Measurements from ENCODE around the gene PUS3. TPM values are rescaled to one million over a fixed set of nuclear protein-coding genes. Genes with fewer than 3 reads are reported as not detected.

PUS3 gene
- total RNA-seq, 1 donor from 2014 or later, result 14.6 TPM

DNA sequence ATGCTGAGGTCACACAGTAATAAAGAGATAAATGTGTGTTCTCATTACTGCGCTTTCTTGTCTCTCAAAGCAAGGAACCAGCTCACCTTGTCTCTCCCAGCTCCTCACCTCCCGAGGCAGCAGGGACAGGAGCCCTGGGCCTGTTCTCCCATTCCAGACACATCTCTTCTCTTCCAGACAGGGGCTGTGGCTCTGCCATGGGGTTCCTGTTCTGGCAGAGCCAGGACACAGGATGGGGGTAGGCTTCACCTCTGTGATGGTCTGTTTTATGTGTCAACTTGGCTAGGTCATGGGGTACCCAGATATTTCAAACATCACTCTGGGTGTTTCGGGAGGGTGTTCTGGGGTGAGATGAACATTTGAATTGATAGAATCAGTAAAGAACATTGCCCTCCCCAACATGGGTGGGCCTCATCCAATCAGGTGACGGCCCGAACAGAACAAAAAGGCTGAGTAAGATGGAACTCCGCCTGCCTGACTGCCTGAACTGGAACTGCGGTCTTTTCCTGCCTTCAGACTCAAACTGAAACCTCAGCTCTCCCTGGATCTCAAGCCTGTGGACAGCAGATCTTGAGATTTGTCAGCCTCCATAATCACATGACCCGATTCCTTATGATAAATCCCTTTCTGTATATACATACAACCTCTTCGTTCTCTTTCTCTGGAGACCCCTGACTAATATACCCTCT, 40.8 kb upstream of the PUS3 start:
- Mint-ChIP-seq H3K4me3 (ENCODE audit: unreplicated experiment) (no peak overlapping the region), H3K9me3 (ENCODE audit: unreplicated experiment) (no peaks in the 10 kb centered on the region), H3K36me3 (ENCODE audit: unreplicated experiment) (no peaks in the 10 kb centered on the region), H3K27ac (ENCODE audit: unreplicated experiment) (no peak overlapping the region), H3K27me3 (ENCODE audit: unreplicated experiment) (peaks cover 19% of the 10 kb centered on the region), H3K4me1 (ENCODE audit: unreplicated experiment) (peaks cover 4% of the 10 kb centered on the region)
- peak; percentile 70 for DNase-seq (ENCODE audit: extremely low spot score, unreplicated experiment)
- TF ChIP-seq, protein P1, sequence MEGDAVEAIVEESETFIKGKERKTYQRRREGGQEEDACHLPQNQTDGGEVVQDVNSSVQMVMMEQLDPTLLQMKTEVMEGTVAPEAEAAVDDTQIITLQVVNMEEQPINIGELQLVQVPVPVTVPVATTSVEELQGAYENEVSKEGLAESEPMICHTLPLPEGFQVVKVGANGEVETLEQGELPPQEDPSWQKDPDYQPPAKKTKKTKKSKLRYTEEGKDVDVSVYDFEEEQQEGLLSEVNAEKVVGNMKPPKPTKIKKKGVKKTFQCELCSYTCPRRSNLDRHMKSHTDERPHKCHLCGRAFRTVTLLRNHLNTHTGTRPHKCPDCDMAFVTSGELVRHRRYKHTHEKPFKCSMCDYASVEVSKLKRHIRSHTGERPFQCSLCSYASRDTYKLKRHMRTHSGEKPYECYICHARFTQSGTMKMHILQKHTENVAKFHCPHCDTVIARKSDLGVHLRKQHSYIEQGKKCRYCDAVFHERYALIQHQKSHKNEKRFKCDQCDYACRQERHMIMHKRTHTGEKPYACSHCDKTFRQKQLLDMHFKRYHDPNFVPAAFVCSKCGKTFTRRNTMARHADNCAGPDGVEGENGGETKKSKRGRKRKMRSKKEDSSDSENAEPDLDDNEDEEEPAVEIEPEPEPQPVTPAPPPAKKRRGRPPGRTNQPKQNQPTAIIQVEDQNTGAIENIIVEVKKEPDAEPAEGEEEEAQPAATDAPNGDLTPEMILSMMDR (IDR thresholded peaks at IDR 0.05), result no peak

DNA sequence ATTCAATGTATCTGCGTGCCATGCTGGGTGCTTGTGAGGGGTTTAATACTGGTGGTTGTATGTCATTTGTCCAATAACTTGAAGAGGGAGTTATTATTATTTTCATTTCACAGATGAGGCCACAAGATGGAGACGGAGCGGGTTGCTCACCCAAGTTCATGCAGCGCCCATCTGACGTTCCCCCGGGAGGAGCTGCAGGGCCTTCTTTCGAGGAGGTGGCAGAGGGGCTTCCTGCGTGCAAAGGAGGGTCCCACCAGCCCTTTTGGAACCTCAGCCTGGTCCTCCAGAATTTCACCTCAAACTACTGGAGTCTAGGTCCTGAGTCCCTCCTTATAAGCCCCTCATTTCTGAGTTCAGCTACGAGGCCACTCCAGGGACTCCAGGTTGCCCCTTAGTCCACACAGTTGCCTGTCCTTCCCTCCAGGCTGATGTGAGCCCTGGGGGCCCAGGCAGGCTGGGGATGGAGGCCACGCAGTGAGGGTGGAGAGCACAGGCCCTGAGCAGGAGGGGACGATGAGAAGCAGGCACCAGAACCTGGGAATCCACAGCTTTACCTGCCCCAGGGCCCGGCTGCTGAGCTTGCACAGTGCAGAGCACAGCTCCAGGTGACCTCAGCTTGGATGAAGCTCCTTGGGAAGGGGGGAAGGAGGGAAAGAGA, 39.9 kb upstream of the PUS3 start:
- no peak overlapping the region for H3K27ac Mint-ChIP-seq (ENCODE audit: unreplicated experiment)
- no peak overlapping the region for H3K4me3 Mint-ChIP-seq (ENCODE audit: unreplicated experiment)
- TF ChIP-seq, protein P1 (IDR thresholded peaks at IDR 0.05), result no peak
- peak; percentile 83 for DNase-seq (ENCODE audit: extremely low spot score, unreplicated experiment)
- peaks cover 21% of the 10 kb centered on the region for H3K27me3 Mint-ChIP-seq (ENCODE audit: unreplicated experiment)
- H3K4me1 Mint-ChIP-seq (ENCODE audit: unreplicated experiment), result peaks cover 4% of the 10 kb centered on the region
- H3K9me3 Mint-ChIP-seq (ENCODE audit: unreplicated experiment), result no peaks in the 10 kb centered on the region
- no peaks in the 10 kb centered on the region for H3K36me3 Mint-ChIP-seq (ENCODE audit: unreplicated experiment)

DNA sequence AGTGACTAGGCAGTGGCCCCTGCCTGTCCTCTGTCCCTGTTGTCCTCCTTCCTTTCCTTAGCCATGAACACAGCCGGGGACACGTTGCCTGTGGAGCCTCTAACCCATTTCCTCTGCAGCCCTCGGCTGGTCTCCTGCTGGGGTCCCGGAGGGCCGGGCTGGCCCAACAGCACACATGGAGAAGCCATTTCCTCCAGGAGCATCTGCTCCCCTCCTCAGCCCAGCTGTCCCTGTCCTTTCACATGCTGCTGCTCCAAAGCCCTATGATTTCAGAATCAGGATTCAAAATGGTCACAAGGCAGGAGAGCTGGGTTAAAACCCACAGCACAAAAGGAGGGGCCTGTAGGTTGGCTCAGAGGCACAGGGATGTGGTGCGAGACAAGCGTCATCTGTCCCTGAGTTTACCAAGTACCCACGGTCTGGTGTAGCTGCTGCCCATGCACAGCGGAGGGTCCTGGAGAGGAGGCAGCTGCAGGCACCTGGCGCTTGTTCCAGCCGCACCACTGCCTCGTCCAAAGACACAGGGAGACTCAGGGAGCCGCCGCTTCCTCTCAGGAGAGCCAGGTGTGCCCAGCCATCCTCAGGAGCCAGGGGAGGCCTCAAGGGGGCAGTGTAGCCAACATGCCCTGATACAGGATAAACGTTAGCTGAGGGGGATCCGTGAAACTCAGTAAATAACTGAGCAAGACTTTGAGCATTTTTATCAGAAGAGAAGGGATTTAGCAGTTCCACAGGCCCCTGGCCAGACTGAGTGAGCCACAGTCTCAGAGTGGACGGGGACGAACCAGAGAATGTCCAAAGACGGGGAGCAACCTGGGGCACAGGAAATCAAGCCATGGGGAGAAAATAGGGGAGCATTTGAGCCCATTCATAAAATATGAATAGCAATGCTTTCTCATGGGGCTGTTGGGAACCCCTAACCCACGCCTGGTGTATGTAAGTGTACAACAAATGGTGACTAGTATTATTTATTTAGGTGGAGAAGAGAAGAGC, 38.9 kb upstream of the PUS3 start:
- Mint-ChIP-seq H3K36me3 (ENCODE audit: unreplicated experiment) (no peaks in the 10 kb centered on the region), H3K4me1 (ENCODE audit: unreplicated experiment) (peaks cover 4% of the 10 kb centered on the region), H3K27me3 (ENCODE audit: unreplicated experiment) (peaks cover 21% of the 10 kb centered on the region), H3K4me3 (ENCODE audit: unreplicated experiment) (no peak overlapping the region), H3K27ac (ENCODE audit: unreplicated experiment) (no peak overlapping the region), H3K9me3 (ENCODE audit: unreplicated experiment) (no peaks in the 10 kb centered on the region)
- TF ChIP-seq, protein P1 (IDR thresholded peaks at IDR 0.05), result peak; percentile 71
- DNase-seq (ENCODE audit: extremely low spot score, unreplicated experiment), result no peak

DNA sequence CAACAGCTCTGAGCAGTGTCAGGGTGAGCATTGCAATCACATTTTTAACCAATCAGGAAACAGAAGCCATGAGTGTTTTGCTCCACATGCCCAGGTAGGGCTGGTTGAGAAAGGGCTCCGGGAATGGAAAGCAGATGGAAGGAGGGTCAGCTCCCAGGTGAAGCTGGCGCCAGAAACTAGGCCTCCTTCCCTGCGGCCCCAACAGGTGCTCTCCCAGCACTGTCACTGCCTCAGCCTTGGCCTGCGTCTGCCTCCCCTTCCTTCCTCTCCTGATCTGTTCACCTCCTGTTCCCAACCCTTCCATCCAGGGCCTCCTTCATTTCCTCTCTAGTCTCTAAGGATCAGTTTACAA, 38.2 kb upstream of the PUS3 start:
- TF ChIP-seq, protein P1 (IDR thresholded peaks at IDR 0.05), result no peak
- no peak for DNase-seq (ENCODE audit: extremely low spot score, unreplicated experiment)
- no peaks in the 10 kb centered on the region for H3K36me3 Mint-ChIP-seq (ENCODE audit: unreplicated experiment)
- H3K27me3 Mint-ChIP-seq (ENCODE audit: unreplicated experiment), result peaks cover 28% of the 10 kb centered on the region
- H3K4me1 Mint-ChIP-seq (ENCODE audit: unreplicated experiment), result peaks cover 4% of the 10 kb centered on the region
- H3K27ac Mint-ChIP-seq (ENCODE audit: unreplicated experiment), result no peak overlapping the region
- H3K4me3 Mint-ChIP-seq (ENCODE audit: unreplicated experiment), result no peak overlapping the region
- H3K9me3 Mint-ChIP-seq (ENCODE audit: unreplicated experiment), result no peaks in the 10 kb centered on the region
